Mucosa of gallbladder (tissue), 1 donor: ENCODE measurements around the gene IFT20. TPM values are rescaled to one million over a fixed set of nuclear protein-coding genes. Genes with fewer than 3 reads are reported as not detected.

ENCODE experiments used
- DNase-seq: peaks from one replicate; pipeline ENCODE4 v3.0.0-alpha.2; 2020; ENCODE audit warnings: low spot score
- total RNA-seq: library from RNA; stranded (reverse); gene quantifications from one replicate; pipeline ENCODE4 v1.2.1, GENCODE V29; 2021
- donor health status: DM: no; HTN: no; CAD: no.

IFT20 gene
- total RNA-seq, 1 donor from 2014 or later: 50.1 TPM

DNA sequence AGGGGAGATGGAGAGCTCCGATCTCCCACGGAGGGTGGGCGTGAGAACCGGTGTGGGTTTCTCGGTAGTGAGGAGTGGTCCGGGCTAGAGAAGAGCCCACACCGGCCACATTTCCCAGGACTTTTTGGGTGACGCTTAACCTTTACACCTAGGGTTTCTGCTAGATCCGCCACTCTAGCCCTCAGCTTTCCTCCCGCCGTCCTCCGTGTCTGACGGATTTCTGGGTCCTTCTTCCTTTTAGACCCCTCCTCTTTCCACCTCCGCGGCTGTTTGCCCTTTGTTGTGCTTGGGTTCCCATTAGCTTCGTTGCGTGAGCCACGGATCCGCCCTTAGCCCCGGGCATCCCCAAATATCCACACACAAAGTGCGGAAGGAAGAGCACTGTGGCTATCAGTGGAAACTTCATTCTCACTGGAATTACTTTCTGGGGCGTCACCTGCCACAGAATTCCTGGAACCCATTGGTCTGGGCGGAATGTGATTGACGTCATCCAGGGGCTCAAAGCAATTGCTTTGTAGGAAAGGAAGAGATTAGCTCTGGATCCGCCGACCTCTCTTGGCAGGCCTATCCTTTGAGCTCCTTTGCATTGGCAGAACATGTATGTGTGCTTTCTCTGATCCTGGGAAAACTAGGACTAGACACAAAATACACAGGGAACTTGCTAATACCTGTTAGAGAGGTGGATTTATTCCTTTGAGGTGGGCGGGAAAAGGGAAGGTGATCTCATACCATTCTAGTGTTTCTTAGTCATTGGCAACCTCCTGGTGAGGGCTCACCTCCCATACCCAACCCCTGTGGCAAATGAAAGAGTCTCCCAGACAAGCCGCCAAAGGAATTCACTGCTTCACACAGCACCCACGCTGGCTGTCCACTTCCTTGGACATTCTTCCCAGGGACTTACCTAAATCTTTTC, 943 bp upstream of the IFT20 start:
- peak; percentile 36 for DNase-seq

DNA sequence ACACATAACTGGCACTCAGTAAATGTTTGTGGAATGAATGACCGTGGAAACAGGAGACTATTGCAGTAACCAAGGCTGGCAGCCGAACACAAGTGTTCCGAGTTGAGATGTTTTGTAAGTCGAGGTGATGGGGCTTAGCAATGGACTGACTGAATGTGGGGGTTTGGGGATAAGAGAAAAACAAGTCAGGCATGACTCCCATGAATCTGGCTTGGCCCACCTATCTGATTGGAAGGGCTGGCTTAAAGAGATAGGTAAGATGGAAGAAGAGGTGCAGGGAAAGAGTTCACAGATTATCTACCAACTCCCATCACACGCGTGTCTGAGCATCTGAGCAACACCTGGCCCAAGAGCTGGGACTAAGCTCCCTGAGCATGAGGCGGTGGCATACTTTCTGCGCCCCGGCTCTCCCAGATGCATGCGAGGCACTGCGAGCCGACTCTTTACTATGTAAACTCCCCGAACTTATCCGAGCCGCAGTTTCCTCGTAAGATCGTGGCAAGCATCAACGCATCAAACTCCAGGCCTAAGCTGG, 539 bp downstream of the IFT20 start:
- no peak for DNase-seq

DNA sequence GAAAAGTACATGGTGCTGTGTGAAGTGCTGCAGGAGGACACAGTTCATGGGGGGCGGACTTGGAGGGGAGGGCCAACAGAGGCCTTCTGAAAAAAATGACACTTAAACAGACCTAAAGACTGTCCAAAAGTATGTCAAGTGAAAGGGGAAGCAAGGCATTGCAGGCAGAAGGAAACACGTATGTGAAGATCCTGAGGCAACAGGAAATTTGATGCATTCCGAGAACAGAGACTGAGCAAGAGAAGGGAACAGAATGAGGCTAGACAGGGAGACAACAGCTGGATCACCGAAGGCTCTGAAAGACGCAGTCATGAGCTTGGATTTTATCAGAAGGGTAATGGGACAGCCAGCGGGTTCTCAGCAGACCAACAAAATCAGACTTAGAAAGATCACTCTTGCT, 1.1 kb downstream of the IFT20 start:
- DNase-seq: no peak

DNA sequence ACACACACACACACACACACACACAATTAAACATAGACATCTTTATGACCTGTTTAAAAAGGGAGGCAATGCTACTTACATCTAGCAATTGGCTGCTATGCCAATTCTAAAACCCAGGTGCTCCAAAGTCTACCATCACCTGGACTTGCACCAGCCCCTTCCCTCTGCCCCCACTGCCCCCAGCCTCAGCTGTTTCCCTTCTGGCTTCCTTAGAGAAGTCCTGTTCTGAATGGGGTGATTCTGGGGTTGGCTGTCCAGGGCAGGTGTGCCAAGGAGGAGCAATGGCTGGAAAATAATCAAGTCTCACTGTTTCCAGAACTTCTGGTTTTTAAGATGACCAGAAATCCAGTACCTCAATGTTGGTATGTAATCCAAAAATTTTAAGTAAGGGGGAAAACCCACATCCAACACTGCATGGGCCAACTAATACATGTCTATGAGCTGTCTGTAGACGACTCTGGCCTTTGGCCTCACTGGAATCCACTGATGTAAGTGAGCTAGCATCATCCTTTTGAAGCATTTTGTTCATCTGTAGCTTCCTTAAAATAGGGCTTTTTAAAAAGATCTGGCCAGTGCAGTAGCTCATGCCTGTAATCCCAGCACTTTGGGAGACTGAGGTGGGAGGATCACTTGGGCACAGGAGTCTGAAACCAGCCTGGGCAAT, 2.1 kb downstream of the IFT20 start:
- no peak for DNase-seq

DNA sequence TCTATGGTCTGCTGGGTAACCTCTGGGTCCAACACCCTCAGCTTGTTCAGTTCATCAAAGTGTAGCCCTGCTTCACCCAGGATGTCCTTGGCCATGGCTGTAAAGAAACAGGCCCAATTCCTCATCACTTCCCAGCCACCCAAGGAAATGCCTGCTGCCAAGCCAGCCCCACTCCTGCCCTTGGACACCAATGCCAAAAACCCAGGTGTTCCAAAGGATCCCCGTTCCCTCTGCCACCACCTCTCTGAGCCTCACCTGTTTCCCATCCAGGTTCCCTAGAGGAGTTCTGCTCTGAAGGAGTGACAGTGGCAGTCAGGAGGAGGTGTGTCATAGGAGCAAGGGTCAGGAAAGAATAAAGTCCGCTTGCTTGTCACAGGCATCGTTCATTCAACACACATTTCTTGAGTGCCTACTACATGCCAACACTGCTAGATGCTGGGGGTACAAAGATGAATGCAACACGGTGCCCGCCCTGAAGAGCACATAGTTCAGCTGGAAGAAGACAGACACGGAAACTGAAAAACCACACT, 3.3 kb downstream of the IFT20 start:
- DNase-seq: no peak

DNA sequence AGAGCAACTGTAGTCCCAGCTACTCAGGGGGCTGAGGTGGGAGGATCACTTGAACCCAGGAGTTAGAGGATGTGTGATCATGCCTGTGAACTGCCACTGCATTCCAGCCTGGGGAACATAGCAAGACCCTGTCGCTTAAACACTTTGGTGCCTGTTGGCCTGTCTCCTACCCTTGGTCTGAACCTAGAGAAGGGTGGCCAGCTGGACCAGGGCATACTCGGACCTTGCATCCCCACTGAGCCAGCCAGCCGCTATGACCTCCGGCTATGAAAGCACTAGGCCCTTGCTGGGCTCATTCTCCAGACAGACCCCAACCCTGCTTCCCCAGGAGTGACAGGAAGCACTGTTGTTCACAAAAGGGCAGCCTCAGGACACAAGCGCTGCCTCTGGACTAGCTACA, 4.6 kb downstream of the IFT20 start:
- no peak for DNase-seq

DNA sequence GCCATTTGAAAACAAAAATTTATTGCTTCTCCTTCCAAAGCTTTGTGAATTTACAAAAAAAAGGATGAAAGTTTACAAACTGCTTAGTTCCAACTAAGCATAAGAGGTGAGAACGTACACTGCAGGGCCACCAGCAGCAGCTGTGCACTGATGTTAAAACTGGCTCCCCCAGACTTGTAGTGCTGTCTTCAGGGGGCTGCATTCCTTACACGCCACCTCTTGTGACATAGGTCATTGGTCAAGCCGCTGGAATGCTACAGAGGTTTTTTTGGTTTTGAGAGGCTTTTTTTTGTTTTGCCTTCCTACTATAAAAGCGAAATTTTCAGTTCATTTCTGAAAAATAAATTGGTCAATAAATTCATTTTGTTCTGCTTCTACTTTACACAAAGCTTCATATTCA, 6.9 kb downstream of the IFT20 start:
- no peak for DNase-seq

DNA sequence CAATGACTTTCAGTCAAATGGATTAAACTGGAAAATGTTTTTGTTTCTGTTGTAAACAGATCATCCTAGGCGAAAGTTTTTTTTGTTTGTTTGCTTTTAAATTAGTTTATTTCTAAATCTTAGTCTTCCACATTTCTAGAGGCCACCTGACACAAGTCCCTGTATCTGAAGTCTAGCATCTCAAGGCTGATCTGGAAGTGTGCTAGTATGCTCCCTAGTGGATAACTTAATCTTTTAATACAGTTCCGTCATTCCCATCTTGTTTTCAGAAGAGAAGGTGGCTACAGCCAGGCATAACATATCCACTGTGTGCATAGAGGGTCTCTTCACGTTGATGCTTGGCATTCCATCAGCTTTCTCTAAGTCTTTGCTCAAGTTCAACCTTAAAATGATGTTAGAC, 7.6 kb downstream of the IFT20 start:
- DNase-seq: no peak

DNA sequence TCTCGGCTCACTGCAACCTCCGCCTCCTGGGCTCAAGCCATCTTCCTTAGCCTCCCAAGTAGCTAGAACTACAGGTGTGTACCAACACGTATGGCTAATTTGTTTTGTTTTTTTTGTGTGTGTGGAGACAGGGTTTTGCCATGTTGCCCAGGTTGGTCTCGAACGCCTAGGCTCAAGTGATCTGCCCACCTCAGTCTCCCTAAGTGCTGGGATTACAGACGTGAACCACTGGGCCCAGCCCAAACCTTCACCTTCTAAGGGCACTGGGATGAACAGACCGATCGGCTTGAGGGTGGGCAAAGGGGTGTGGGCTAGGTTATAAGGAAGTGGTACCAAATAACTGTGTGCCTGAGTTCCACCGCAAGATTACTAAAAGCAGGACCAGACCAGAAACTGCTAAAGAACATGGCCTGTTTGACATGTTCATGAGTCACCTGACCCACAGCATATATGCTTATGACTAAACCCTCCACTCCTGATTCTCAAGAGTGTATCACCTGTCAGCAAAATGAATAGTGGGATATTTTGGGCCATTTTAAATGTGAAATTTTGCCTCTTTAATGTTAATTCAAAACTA, 8.2 kb downstream of the IFT20 start:
- no peak for DNase-seq

DNA sequence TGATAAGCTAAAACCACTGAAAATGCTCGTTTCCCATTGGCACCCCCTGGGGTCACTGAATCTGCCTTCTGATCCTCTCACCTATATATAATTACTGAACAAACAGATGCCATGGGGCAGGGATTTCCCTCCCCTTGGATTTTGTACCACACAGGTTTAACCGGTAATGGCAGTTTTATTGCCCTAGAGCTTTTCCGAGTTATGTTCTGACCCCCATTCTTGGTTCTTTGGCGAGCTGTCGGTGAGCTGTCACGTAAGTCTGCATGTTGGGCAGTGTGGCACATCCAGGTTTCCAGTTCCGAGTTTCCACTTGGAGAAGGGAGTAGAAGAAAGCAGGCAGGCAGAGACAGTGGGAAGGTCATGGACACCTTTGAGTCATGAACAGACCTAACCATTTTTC, 9.2 kb downstream of the IFT20 start:
- peak; percentile 40 for DNase-seq

DNA sequence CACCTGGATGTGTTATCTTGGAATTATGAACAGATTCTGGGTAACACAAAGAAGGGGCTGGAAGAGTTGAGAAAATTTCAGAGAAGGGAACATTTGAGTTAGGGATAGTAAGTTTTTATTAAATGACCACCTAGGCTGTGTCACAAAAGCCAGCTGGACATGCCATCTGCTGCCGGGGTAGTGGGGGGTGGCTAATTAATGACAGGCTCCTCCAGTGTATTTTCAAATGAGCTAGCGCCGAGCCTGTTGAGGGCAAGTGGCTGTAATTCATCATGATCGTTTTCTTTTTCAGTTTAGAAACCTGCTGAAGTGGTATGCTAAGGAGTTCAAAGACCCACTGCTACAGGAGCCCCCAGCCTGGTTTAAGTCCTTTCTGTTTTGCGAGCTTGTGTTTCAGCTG, 10.1 kb downstream of the IFT20 start:
- DNase-seq: no peak

DNA sequence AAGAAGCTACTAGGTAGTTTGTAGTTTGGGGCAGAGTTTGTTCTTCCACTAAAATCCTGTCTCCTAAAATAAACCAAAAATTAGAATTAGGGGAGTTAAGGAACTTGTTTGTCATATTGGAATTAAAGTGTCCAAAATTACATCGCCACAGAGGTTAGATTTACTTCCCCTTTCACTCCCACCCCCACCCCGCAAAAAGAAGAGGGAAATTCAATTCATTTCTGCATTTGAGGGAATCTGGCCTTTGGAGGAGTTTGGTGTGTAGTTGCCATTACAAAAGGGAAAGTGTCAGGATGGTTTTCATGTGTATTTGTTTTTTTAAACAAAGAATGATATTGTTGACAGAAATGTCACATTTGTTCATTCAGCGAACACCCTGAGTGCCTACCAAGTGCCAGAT, 10.5 kb downstream of the IFT20 start:
- no peak for DNase-seq

DNA sequence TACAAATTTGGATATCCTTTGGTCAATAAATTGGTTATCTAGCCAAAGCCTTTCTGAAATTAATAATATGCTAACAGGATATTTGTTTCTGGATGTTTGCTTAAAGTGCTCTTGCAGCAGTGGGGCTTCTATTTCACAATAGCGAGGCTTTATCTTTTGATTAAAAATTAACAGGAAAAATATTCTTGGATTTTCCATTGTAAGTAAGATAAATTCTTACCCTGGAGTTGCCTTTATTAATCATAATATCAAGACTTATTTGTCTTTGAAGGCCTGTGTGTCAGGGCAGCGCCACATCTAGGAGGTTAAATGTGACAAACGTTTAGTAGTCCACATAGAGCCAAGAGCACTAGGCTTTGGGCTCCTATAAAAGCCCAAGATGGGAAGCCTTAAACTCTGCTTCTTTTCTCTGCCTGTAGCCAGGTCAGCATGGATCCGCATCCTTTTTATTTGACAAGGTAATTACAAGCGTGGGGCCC, 11.0 kb downstream of the IFT20 start:
- DNase-seq: peak; percentile 38

DNA sequence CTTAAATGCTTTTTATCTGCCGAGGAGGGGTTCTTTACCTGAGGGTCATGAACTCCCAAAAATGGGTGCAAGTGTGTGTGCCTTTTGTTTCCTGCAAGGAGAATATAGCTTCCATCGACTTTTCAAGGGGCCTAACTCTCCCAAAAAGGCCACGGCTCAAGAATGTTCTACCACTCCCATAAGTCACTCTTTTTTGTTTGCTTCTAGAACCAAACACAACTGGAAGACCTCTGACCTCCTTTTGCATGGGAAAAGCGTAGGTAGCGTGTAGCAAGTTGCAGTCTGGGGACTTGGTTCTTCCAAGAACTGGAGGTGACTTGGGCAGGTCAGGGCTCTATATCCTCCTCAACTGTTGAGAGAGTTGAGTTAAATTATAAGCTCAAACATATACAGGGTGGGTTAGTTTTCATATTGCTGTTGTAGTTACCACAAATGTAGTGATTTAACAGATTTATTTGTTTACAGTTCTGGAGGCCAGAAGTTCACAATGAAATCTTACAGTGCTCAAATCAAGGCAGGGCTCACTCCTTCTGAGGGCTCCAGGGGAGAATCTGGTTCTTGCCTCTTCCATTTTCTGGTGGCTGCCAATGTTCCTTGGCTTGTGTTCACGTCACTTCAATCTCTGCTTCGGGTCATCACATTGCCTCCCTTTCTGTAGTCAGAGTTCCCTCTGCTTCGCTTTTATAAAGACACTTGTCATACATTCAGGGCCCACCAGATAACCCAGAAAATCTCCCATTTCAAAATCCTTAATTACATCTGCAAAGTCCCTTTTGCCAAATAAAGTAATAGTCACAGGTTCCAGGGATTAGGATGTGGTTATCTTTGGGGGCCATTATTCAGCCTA, 14.8 kb downstream of the IFT20 start:
- DNase-seq: no peak

DNA sequence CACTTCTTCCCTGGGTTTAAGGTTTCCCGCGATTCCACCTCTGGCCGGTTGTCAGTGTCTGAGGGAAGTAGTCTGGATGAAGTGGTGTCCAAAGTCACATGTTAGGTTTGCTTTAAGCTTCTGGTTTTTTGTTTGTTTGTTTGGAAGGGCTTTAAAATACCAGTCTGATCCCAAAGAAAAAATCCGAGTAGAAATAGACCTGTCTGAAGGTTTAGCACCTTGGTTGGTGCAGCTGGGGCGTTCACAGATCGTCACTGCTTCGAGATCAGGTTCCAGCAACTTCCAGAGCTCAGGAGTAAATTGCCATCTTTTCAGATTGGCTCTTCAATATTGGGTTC, 15.7 kb downstream of the IFT20 start:
- no peak for DNase-seq

DNA sequence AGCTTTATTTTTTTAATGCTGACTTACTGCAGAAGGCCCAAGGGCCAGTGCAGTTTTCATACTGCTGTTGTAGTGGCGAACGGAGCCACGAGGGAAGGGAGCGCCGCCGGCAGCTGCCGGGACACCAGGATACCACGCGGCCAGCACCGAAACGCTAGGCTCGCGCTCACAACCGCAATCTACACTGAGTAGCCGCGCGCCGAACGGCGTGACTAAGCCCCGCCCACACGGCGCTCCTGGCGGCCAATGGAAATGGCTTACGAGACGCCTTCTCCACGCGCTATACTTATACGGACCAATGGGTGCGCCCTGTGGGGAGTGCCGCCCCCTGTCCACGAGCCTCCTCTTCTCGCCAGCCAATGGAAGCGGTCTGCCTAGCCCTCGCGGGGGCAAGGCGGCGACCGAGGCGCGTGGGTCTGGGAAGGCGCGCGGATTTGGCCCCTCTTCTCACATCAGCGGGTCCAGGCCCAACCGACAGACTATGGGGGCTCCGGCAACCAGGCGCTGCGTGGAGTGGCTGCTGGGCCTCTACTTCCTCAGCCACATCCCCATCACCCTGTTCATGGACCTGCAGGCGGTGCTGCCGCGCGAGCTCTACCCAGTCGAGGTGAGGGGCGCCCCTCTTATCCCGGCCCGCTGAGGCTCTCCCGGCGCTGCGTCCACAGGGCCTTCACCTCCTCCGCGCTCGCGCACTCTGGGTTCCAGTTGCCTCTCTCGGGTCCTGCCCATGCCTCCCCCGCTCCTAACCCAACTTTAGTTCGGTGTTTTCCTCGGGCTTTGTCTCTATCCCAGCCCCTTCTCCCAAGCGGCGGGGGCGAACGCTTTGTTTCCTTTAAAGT, 16.3 kb downstream of the IFT20 start, which contains the start of gene TMEM97:
Gene TMEM97 (plus strand): TSS at position 442 of the 839 bp plus-strand sequence. CDS start 40 bp downstream, at position 482.
- DNase-seq: peak; percentile 97

DNA sequence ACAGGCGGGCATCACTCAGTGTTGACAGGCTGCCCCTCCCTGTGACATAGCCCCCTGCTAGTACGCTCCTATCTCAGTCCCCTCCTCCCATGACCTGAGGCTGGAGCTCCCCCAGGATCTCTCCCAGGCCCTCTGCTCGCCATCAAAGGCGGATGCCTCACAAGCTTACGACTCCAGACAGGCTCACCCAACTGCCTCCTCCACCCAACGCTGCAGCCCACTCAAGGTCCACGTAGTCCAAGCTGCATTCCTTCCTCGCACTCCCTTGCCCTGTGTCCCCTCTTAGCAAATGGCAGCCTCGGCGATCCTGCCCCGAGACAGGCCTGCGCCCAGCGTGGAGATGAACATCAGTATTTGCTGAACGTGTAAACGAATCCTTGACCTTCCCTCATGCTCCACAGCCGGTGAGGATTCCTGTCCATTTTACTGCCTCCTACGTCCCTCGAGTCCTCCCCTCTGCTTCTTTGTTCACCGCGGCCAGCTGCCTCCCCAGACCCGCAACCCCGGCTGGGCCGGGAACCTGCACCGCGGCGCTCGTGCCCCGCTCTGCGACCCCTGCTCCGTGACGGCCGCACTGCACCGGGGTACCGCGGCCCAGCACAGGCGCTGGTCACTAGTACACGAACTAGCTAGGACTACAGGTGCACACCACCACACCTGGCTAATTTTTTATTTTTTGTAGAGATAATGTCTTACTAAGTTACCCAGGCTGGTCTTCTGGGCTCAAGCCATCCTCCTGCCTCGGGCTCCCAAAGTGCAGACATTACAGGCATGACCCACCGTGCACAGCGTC, 17.1 kb downstream of the IFT20 start:
- DNase-seq: no peak

DNA sequence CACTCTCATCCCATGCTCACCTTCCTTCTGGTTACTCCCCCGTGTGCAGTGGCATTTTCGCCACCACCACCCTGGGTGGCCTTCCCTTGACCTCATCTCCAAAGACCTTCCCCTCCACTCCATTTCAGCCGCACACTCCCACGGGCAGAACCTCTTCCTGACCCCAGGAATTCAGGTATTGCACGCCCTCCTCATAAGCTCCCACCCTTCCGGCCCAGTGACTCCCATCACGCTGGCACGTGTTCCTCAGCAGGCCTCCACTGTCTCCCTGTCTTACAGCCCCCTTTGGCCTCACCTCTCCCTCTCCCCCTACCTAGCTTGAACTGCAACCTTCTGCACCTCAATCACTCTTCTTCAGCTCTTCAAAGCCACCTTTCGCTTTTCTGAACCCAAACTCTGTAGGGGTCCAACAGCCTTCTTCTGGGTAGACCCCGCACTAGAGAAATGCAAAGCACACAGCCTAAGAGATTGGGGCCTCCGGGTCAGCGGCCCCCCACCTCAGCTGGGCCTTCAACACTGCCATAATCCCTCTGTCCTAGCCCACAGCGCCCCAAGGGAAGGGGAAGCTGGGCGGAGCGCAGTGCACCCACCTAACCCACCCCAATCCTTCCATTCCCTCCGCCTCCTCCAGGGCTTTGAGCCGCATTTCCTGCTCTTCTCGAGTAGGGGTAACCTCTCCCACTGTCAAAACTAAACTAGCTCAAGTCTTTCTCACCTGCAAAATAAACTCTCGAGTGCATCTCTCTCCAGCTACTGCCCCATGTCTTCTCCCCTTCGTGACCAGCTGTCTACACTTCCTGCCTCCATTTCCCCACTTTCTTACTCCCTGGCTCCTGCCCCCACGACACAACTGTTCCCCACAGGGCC, 17.9 kb downstream of the IFT20 start:
- no peak for DNase-seq
